ENCODE measurements around the gene PCDHGB2.
"Not testable (repeated sequence)": the region's sequence is repeated elsewhere in the genome, so short reads cannot be mapped to it uniquely, and the experiment has no call there.

Gene PCDHGB2

GRCh38 chr5:141349917-141350619, 9.7 kb upstream of the PCDHGB2 start, which contains the start of gene PCDHGB1:
TSS of gene PCDHGB1 (plus strand) at chr5:141350099. CDS start at chr5:141350261, 162 bp downstream.
- no peak for DNase-seq (ENCODE audit: low read depth in 2 of 2)

GRCh38 chr5:141351591-141351990, 8.2 kb upstream of the PCDHGB2 start:
- DNase-seq (ENCODE audit: low read depth in 2 of 2), result no peak

- DNase-seq (ENCODE audit: low read depth in 2 of 2), result no peak
These were observed 4.8 kb upstream of the PCDHGB2 start, which contains the start of gene PCDHGA4 for GRCh38 chr5:141354900-141355469. TSS of gene PCDHGA4 (plus strand) at chr5:141355021. CDS start at chr5:141355108, 87 bp downstream.

GRCh38 chr5:141355641-141356040, 4.2 kb upstream of the PCDHGB2 start:
- no peak for DNase-seq (ENCODE audit: low read depth in 2 of 2)

- DNase-seq (ENCODE audit: low read depth in 2 of 2), result no peak
These were observed 3.7 kb upstream of the PCDHGB2 start for GRCh38 chr5:141356133-141356532.

GRCh38 chr5:141356950-141357349, 2.8 kb upstream of the PCDHGB2 start:
- no peak for DNase-seq (ENCODE audit: low read depth in 2 of 2)

GRCh38 chr5:141360685-141361084, 891 bp downstream of the PCDHGB2 start:
- no peak for DNase-seq (ENCODE audit: low read depth in 2 of 2)

GRCh38 chr5:141362719-141363118, 2.9 kb downstream of the PCDHGB2 start:
- no peak for DNase-seq (ENCODE audit: low read depth in 2 of 2)

- no peak for DNase-seq (ENCODE audit: low read depth in 2 of 2)
These were observed 4.3 kb downstream of the PCDHGB2 start, which contains the start of gene PCDHGA5 for GRCh38 chr5:141363952-141364660. TSS of gene PCDHGA5 (plus strand) at chr5:141364162. CDS start at chr5:141364331, 169 bp downstream.

- DNase-seq (ENCODE audit: low read depth in 2 of 2), result no peak
These were observed 6.5 kb downstream of the PCDHGB2 start for GRCh38 chr5:141366016-141366896.

GRCh38 chr5:141369994-141370848, 10.4 kb downstream of the PCDHGB2 start, which contains the start of gene PCDHGB3:
TSS of gene PCDHGB3 (plus strand) at chr5:141370242. CDS start at chr5:141370395, 153 bp downstream.
- no peak for DNase-seq (ENCODE audit: low read depth in 2 of 2)

- DNase-seq (ENCODE audit: low read depth in 2 of 2), result no peak
These were observed 12.0 kb downstream of the PCDHGB2 start for GRCh38 chr5:141371572-141372475.

- DNase-seq (ENCODE audit: low read depth in 2 of 2), result no peak
These were observed 14.0 kb downstream of the PCDHGB2 start, which contains the start of gene PCDHGA6 for GRCh38 chr5:141373673-141374317. TSS of gene PCDHGA6 (plus strand) at chr5:141373891. CDS start at chr5:141374084, 193 bp downstream.

GRCh38 chr5:141374627-141375026, 14.8 kb downstream of the PCDHGB2 start:
- no peak for DNase-seq (ENCODE audit: low read depth in 2 of 2)

GRCh38 chr5:141375444-141376155, 15.8 kb downstream of the PCDHGB2 start:
- DNase-seq (ENCODE audit: low read depth in 2 of 2), result not testable (repeated sequence)

GRCh38 chr5:141382469-141383294, 22.9 kb downstream of the PCDHGB2 start, which contains the start of gene PCDHGA7:
TSS of gene PCDHGA7 (plus strand) at chr5:141382742. CDS start at chr5:141382900, 158 bp downstream.
- no peak for DNase-seq (ENCODE audit: low read depth in 2 of 2)

GRCh38 chr5:141383345-141383744, 23.6 kb downstream of the PCDHGB2 start:
- DNase-seq (ENCODE audit: low read depth in 2 of 2), result no peak

All from stimulated activated CD8-positive, alpha-beta memory T cell treated with anti-CD3 and anti-CD28 coated beads, Interleukin-15, amount 100 ng/mL, for 4 hours (primary cell).